GM19043 (cell line): Measurements from ENCODE around the gene ARID1A.
"Not testable (repeated sequence)": the region's sequence is repeated elsewhere in the genome, so short reads cannot be mapped to it uniquely, and the experiment has no call there.

Experiments
- ATAC-seq: cut with Tn5 transposase; IDR thresholded peaks from one replicate; pipeline ENCODE4 v1.9.1; 2021; ENCODE audit warnings: low read depth; ENCODE audit not compliant: unreplicated experiment

Gene ARID1A

GRCh38 chr1:26725904-26726303 is 30.1 kb downstream of the ARID1A start:
- ATAC-seq, result not testable (repeated sequence)

GRCh38 chr1:26726784-26727183 is 31.0 kb downstream of the ARID1A start:
- ATAC-seq, result no peak

GRCh38 chr1:26727476-26727875 is 31.7 kb downstream of the ARID1A start:
- no peak for ATAC-seq

GRCh38 chr1:26728645-26729044 is 32.8 kb downstream of the ARID1A start:
- no peak for ATAC-seq

GRCh38 chr1:26729633-26730032 is 33.8 kb downstream of the ARID1A start:
- no peak for ATAC-seq

GRCh38 chr1:26730695-26731094 is 34.9 kb downstream of the ARID1A start:
- no peak for ATAC-seq

- ATAC-seq, result no peak
Measured at GRCh38 chr1:26731233-26731902, 35.6 kb downstream of the ARID1A start.

- ATAC-seq, result no peak
Measured at GRCh38 chr1:26733392-26733791, 37.6 kb downstream of the ARID1A start.

GRCh38 chr1:26733982-26734381 is 38.2 kb downstream of the ARID1A start:
- ATAC-seq, result no peak

GRCh38 chr1:26734501-26735058 is 38.8 kb downstream of the ARID1A start:
- ATAC-seq, result no peak

GRCh38 chr1:26739329-26739914 is 43.6 kb downstream of the ARID1A start:
- no peak for ATAC-seq

- no peak for ATAC-seq
Measured at GRCh38 chr1:26740023-26740634, 44.3 kb downstream of the ARID1A start.

- ATAC-seq, result no peak
Measured at GRCh38 chr1:26740952-26741351, 45.1 kb downstream of the ARID1A start.

GRCh38 chr1:26743426-26744059 is 47.7 kb downstream of the ARID1A start:
- ATAC-seq, result no peak

GRCh38 chr1:26744075-26744959 is 48.5 kb downstream of the ARID1A start:
- peak; percentile 97 for ATAC-seq

- no peak for ATAC-seq
Measured at GRCh38 chr1:26745191-26745590, 49.4 kb downstream of the ARID1A start.

GRCh38 chr1:26747048-26747447 is 51.2 kb downstream of the ARID1A start:
- ATAC-seq, result no peak

- ATAC-seq, result no peak
Measured at GRCh38 chr1:26748351-26748750, 52.5 kb downstream of the ARID1A start.

GRCh38 chr1:26749458-26749857 is 53.6 kb downstream of the ARID1A start:
- no peak for ATAC-seq

- ATAC-seq, result no peak
Measured at GRCh38 chr1:26750428-26750827, 54.6 kb downstream of the ARID1A start.
